SHP77 treated with DMSO at 0.1 percent for 48 hours (cell line): ENCODE data around the gene ENTHD1.

Experiments used
- DNase-seq: peaks from one replicate; lab custom pipeline; 2025; lab: John Stamatoyannopoulos, UW

Gene ENTHD1

GRCh38 chr22:39839917-39840510, 53.5 kb downstream of the ENTHD1 start:
- no peak for DNase-seq

- no peak for DNase-seq
These were observed 54.4 kb downstream of the ENTHD1 start for GRCh38 chr22:39839204-39839603.

DNA sequence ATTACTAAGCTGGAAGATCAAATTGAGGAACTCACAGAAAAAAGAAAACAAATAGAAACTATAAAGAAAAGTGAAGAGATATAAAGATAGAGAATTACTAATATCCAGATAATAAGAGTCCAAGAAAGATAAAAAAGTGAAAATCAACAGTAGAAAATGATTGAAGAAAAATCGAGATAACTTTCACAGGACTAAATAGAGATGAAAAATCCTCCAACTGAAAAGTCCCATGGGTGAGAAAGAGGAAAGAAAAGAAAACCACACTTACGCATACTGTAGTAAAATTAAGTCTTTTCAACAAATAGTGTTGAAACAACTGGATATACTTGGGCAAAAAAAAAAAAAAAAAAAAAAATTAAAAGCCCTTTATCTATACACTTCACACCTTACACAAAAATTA, 60.0 kb downstream of the ENTHD1 start:
- DNase-seq: no peak

DNA sequence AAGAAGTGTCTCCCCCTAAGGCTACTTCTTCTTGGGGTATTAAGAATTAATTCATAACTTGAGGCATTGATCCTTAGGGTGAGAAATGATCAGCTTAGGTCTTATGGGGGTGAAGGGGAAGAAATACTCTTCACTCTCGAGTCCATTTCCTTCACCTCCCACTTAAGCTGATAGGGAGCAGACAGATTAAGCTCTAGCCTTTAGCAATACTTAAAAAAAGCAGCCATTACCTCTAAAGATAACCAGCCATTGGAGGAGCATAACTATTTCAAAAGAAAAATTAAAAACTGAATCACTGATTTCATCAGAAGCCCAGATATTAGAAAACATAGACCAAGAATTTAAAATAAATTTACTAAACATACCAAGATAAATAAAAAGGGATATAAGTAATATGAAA, 60.5 kb downstream of the ENTHD1 start:
- DNase-seq: no peak

DNA sequence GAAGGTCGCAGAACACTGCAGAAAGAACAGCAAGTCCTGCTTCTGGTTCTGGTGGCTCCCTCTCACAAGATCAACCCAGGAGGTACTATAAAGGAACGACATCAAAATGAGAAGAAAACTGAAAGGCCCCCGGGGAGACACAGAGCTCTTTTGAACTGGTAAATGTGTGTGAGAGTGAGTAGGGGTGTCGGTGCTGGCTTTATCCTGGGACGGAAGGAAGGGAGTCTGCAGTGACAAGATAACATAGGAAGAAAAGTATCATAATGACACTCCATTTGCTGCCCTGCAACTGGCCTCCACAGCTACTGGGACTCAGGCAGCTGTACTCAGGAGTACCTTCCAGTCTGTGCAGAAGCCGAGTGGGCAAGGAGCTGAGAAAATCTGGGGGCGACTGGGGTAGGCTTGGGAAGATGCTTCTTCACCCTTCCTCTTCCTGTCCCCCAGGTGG, 60.9 kb downstream of the ENTHD1 start:
- DNase-seq: no peak

DNA sequence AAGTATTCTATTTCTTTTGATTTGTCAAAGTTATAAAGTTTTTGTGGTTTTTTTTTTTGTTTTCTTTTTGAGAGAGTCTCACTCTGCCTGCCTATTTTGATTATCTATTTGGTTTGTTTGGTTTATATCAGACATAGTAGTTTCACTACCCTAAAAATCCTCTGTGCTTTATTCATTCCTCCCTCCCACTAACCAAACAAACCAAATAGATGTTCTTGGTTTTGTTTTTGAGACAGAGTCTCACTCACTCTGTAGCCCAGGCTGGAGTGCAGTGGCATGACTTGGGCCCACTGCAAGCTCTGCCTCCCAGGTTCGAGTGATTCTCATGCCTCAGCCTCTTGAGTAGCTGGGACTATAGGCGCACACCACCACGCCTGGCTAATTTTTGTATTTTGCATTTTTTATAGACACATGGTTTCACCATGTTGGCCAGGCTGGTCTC, 67.9 kb downstream of the ENTHD1 start:
- DNase-seq: no peak

GRCh38 chr22:39821008-39821407, 72.6 kb downstream of the ENTHD1 start:
- DNase-seq: no peak

DNA sequence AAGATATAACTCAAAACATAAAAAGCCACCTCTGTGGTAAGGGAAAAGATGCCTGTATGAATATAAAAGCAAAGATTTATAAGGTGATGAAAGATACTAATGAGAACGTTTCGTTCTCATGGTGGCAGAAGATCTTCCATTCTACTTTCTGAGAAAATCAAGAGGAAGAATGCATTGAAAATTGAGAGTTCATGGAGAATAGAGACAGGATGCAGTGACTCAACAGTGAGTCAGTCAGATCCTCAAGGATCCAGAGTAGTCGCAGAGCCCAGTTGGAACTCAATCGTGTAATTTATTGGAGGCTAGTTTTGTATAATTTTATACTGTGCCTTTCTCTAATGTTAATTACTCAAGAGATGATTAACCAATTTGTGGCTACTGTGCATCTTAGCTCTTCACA, 73.3 kb downstream of the ENTHD1 start:
- DNase-seq: no peak

DNA sequence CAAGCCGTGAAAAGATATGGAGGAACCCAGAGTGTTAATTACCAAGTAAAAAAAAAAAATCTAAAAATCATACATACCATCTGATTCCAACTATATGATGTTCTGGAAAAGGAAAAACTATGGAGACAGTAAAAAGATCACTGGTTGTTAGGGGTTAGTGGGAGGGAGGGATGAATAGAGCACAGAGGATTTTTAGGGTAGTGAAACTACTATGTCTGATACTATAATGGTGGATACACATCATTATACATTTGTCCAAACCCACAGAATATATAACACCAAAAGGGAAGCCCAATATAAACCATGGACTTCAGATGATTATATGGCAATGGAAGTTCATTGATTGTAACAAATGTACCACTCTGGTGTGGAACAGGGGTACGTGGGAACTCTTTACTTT, 74.1 kb downstream of the ENTHD1 start:
- DNase-seq: no peak

DNA sequence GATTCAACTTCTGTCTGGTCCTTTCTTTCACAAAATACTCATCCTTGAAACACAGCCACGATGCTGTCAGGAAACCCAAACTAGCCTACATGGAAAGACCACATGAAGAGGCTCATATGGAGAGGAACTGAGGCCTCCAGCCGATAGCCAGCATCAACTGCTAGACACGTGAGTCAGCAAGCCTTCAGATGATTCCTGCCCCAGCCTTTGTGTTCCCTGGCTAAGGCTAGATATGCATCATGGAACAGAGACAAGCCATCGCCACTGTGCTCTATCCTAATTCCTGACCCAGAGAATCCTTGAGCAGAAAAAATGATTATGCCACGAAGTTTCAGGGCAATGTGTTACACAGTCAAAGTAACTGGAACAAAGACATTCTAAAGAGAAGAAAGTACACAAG, 75.5 kb downstream of the ENTHD1 start:
- DNase-seq: no peak

- no peak for DNase-seq
These were observed 77.6 kb downstream of the ENTHD1 start for GRCh38 chr22:39815932-39816331.

- DNase-seq: no peak
These were observed 78.7 kb downstream of the ENTHD1 start for GRCh38 chr22:39814899-39815298.

DNA sequence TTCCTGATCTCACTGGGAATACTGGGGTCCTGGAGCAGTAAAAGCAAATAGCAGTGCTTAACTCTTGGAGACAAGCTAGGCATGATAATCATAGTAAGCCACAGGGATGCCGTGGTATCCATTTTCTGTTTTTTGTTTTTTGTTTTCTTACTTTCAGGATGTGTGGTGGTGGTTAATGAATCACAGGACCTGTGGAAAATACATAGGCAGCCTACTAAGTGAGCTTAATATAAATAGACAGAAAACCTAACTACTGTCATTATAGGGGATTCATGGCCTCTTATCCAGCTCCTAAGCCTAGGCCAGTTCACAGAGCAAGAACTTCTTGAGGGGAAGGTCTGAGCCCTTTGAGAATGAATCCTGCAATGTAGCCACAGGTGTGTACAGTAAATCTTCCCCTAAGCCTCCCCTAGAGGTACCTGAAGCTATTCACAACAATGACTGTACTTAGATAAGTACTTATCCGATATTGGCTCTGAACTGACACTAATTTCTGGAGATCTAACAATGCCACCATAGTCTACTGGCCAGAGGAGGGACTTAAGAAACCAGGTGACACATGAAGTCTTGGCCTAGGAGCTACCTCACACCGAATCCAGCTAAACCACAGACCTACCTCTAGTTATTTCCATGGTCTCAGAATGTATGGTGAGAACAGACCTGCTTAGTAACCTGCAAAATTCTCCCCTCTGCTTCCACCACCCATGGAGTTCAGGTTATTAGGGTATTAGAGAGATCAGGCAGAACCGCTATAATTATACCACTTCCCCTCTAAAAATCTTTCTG, 83.6 kb downstream of the ENTHD1 start:
- DNase-seq: no peak

- no peak for DNase-seq
These were observed 85.5 kb downstream of the ENTHD1 start for GRCh38 chr22:39808081-39808480.

- no peak for DNase-seq
These were observed 87.5 kb downstream of the ENTHD1 start for GRCh38 chr22:39806109-39806508.

DNA sequence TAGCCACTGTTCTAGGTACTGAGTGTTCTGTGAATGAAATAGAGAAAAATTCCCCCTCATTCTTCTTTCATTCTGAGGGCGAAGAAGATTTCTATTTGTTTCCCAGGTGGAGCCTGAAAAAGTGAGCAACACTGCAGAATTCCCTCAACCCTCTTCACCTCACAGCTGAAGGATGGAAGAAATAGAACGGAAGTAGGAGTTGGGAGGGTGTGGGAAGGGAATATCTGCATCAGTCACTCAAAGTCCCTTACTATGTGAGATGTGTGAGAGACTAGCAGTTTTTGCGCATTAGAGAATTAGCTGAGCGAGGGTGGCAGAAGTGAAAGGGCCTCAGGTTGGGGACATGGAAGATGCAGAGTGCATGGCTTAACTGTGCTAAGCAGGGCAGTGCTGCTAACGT, 88.4 kb downstream of the ENTHD1 start:
- no peak for DNase-seq

DNA sequence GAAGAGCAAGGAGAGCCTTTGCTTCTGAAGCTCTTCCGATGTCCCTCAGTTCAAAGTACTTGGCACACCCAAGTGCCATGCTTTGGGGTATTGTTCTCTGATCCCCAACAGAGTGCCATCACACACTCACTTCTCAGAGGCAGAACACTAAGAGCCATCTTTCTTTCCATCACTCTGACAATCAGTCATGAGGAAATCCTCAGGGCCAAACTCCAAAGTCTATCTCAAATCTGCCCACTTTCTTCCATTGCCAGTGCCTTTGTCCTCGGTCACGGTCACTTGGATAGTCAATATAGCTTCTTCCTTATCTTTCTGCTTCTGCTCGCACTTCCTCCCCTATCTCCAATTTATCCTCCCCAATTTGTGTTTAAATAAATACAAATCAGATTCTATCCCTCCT, 90.9 kb downstream of the ENTHD1 start:
- DNase-seq: no peak

GRCh38 chr22:39800790-39801520, 92.6 kb downstream of the ENTHD1 start:
- no peak for DNase-seq

- no peak for DNase-seq
These were observed 95.9 kb downstream of the ENTHD1 start for GRCh38 chr22:39797528-39798147.

- no peak for DNase-seq
These were observed 103.8 kb downstream of the ENTHD1 start for GRCh38 chr22:39789788-39790187.

GRCh38 chr22:39785232-39785631, 108.3 kb downstream of the ENTHD1 start:
- no peak for DNase-seq

- no peak for DNase-seq
These were observed 115.7 kb downstream of the ENTHD1 start for GRCh38 chr22:39777716-39778454.
